OCI-LY7 (cell line): ENCODE data around the gene GOLGA8K.
"Not testable (repeated sequence)": the region's sequence is repeated elsewhere in the genome, so short reads cannot be mapped to it uniquely, and the experiment has no call there.

Experiments
- EZH2phosphoT487 ChIP-seq: fragments of 200-600 bp; sonication (generic); IDR thresholded peaks from 2 replicates; pipeline ENCODE4 v1.6.1; 2018; ENCODE audit warnings: low read depth, borderline replicate concordance, mild to moderate bottlenecking, mixed run types, antibody characterized with exemption, low read length, moderate library complexity, mixed read lengths
- TF ChIP-seq, protein P1 (sequence below): fragments of 200-600 bp; sonication (generic); conservative IDR thresholded peaks from 2 replicates; pipeline ENCODE4 v1.5.1; 2014; ENCODE audit warnings: mild to moderate bottlenecking, antibody characterized with exemption, low read length, moderate library complexity, mixed read lengths

- TF ChIP-seq, protein P1, sequence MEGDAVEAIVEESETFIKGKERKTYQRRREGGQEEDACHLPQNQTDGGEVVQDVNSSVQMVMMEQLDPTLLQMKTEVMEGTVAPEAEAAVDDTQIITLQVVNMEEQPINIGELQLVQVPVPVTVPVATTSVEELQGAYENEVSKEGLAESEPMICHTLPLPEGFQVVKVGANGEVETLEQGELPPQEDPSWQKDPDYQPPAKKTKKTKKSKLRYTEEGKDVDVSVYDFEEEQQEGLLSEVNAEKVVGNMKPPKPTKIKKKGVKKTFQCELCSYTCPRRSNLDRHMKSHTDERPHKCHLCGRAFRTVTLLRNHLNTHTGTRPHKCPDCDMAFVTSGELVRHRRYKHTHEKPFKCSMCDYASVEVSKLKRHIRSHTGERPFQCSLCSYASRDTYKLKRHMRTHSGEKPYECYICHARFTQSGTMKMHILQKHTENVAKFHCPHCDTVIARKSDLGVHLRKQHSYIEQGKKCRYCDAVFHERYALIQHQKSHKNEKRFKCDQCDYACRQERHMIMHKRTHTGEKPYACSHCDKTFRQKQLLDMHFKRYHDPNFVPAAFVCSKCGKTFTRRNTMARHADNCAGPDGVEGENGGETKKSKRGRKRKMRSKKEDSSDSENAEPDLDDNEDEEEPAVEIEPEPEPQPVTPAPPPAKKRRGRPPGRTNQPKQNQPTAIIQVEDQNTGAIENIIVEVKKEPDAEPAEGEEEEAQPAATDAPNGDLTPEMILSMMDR, result not testable (repeated sequence)
- TF ChIP-seq EZH2phosphoT487, result not testable (repeated sequence)
Measured at GRCh38 chr15:32388050-32388648, 14.9 kb downstream of the GOLGA8K start.
